ENCODE data around the gene PPIL1.

Gene PPIL1

DNA sequence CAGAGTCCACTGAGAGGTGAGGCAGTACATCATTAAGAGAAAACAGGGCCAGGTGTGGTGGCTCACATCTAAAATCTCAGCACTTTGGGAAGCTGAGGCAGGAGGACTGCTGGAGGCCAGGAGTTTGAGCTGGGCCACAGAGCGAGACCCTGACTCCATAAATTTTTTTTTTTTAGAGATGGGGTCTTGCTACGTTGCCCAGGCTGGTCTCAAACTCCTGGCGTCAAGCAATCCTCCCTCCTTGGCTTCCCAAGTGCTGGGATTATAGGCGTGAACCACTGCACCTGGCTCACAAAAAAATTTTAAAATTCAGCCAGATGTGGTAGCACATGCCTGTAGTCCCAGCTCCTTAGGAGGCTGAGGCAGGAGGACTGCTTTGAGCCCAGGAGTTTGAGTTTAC, 17.3 kb downstream of the PPIL1 start:
- Histone ChIP-seq H4K20me1 (ENCODE audit: insufficient read depth, low read length) (no peaks in the 10 kb centered on the region), H3K27ac (ENCODE audit: low read length) (no peak overlapping the region), H3K27me3 (replicated peaks; ENCODE audit: insufficient read depth, low read length) (no peaks in the 10 kb centered on the region), H3K4me3 (ENCODE audit: low read length) (no peak overlapping the region), H3K4me2 (ENCODE audit: low read depth, low read length) (no peak overlapping the region), H3F3A (ENCODE audit: insufficient read depth, low read length) (no peaks in the 10 kb centered on the region), H2AFZ (ENCODE audit: low read length) (no peak overlapping the region), H3K36me3 (replicated peaks; ENCODE audit: insufficient read depth, low read length) (no peaks in the 10 kb centered on the region), H3K9me3 (replicated peaks; ENCODE audit: insufficient read depth, low read length) (no peaks in the 10 kb centered on the region), H3K4me1 (ENCODE audit: low read length) (no peaks in the 10 kb centered on the region), H3K9me2 (replicated peaks; ENCODE audit: insufficient read depth, low read length) (no peaks in the 10 kb centered on the region), H3K79me2 (ENCODE audit: low read length) (peaks cover 33% of the 10 kb centered on the region), H3K9ac (ENCODE audit: low read length) (no peak overlapping the region)
- TF ChIP-seq, protein P1, sequence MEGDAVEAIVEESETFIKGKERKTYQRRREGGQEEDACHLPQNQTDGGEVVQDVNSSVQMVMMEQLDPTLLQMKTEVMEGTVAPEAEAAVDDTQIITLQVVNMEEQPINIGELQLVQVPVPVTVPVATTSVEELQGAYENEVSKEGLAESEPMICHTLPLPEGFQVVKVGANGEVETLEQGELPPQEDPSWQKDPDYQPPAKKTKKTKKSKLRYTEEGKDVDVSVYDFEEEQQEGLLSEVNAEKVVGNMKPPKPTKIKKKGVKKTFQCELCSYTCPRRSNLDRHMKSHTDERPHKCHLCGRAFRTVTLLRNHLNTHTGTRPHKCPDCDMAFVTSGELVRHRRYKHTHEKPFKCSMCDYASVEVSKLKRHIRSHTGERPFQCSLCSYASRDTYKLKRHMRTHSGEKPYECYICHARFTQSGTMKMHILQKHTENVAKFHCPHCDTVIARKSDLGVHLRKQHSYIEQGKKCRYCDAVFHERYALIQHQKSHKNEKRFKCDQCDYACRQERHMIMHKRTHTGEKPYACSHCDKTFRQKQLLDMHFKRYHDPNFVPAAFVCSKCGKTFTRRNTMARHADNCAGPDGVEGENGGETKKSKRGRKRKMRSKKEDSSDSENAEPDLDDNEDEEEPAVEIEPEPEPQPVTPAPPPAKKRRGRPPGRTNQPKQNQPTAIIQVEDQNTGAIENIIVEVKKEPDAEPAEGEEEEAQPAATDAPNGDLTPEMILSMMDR (IDR thresholded peaks at IDR 0.05; ENCODE audit: low read length) = no peak
- TF ChIP-seq EZH2 (optimal IDR thresholded peaks at IDR 0.05; ENCODE audit: low read depth, low read length) (no peak), EZH2phosphoT487 (IDR thresholded peaks at IDR 0.05; ENCODE audit: low read length) (no peak)
- DNase-seq = no peak

DNA sequence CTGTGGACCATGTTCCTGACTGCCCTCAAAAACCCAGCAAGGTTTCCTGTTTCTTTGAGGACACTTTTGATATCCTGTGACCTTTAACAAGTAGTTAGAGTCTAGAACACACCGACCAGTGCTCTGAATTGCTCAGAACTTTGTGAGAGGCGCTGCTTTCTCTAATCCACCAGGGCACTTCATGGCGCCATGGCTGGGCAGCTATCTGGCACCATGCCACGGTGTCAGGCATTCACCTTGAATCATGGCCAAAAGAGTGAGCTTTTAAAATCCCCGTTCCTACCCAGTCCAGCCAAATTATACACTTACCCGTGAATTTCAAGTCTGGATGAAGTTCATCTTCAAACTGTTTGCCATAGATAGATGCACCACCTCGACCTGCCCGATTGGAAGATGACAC, 18.3 kb downstream of the PPIL1 start:
- Histone ChIP-seq H3K4me1 (ENCODE audit: low read length) (no peaks in the 10 kb centered on the region), H3K4me3 (ENCODE audit: low read length) (no peak overlapping the region), H3K27me3 (replicated peaks; ENCODE audit: insufficient read depth, low read length) (no peaks in the 10 kb centered on the region), H4K20me1 (ENCODE audit: insufficient read depth, low read length) (no peaks in the 10 kb centered on the region), H3K9ac (ENCODE audit: low read length) (no peak overlapping the region), H3F3A (ENCODE audit: insufficient read depth, low read length) (no peaks in the 10 kb centered on the region), H3K36me3 (replicated peaks; ENCODE audit: insufficient read depth, low read length) (no peaks in the 10 kb centered on the region), H3K9me3 (replicated peaks; ENCODE audit: insufficient read depth, low read length) (no peaks in the 10 kb centered on the region), H3K4me2 (ENCODE audit: low read depth, low read length) (no peak overlapping the region), H3K79me2 (ENCODE audit: low read length) (peaks cover 29% of the 10 kb centered on the region), H3K9me2 (replicated peaks; ENCODE audit: insufficient read depth, low read length) (no peaks in the 10 kb centered on the region), H2AFZ (ENCODE audit: low read length) (no peak overlapping the region), H3K27ac (ENCODE audit: low read length) (no peak overlapping the region)
- TF ChIP-seq EZH2 (optimal IDR thresholded peaks at IDR 0.05; ENCODE audit: low read depth, low read length) = no peak
- TF ChIP-seq, protein P1 (IDR thresholded peaks at IDR 0.05; ENCODE audit: low read length) = no peak
- TF ChIP-seq EZH2phosphoT487 (IDR thresholded peaks at IDR 0.05; ENCODE audit: low read length) = no peak
- DNase-seq = no peak

DNA sequence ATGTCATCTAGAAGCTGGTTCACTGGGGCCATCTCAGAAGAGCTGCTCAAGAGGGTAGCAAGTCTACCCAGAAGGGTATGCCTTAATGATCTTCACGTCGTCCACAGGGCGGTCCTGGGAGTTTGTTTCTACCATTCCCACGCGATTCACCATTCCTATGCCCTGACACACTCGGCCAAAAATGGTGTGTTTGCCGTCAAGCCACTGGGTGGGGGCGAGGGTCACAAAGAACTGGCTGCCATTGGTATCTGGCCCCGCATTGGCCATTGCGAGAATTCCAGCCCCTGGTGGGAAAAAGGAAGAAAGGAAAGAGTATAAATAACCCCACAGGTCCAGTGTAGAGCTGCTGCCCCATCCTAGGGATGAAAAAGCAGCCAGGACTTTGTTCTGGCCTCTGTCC, 18.9 kb downstream of the PPIL1 start:
- no peaks in the 10 kb centered on the region for H3F3A ChIP-seq (ENCODE audit: insufficient read depth, low read length)
- DNase-seq = no peak
- no peaks in the 10 kb centered on the region for H3K9me3 ChIP-seq (replicated peaks; ENCODE audit: insufficient read depth, low read length)
- H3K27me3 ChIP-seq (replicated peaks; ENCODE audit: insufficient read depth, low read length) = no peaks in the 10 kb centered on the region
- no peaks in the 10 kb centered on the region for H4K20me1 ChIP-seq (ENCODE audit: insufficient read depth, low read length)
- no peaks in the 10 kb centered on the region for H3K4me1 ChIP-seq (ENCODE audit: low read length)
- peaks cover 24% of the 10 kb centered on the region for H3K79me2 ChIP-seq (ENCODE audit: low read length)
- TF ChIP-seq EZH2 (optimal IDR thresholded peaks at IDR 0.05; ENCODE audit: low read depth, low read length) = no peak
- TF ChIP-seq, protein P1 (IDR thresholded peaks at IDR 0.05; ENCODE audit: low read length) = no peak
- no peak for TF ChIP-seq EZH2phosphoT487 (IDR thresholded peaks at IDR 0.05; ENCODE audit: low read length)
- H3K36me3 ChIP-seq (replicated peaks; ENCODE audit: insufficient read depth, low read length) = no peaks in the 10 kb centered on the region
- no peak overlapping the region for H3K9ac ChIP-seq (ENCODE audit: low read length)
- H3K4me3 ChIP-seq (ENCODE audit: low read length) = no peak overlapping the region
- H3K9me2 ChIP-seq (replicated peaks; ENCODE audit: insufficient read depth, low read length) = no peaks in the 10 kb centered on the region
- H3K27ac ChIP-seq (ENCODE audit: low read length) = no peak overlapping the region
- no peak overlapping the region for H3K4me2 ChIP-seq (ENCODE audit: low read depth, low read length)
- no peak overlapping the region for H2AFZ ChIP-seq (ENCODE audit: low read length)

Measured in MM.1S (cell line).